HCT116 (cell line): ENCODE results near the gene SCP2. TPM values are rescaled to one million over a fixed set of nuclear protein-coding genes. Genes with fewer than 3 reads are reported as not detected.
A peak's percentile ranks its signal among the peaks of the same experiment; 100 is the strongest.

ENCODE experiments used
- ATAC-seq: fragments of 200-7000 bp; cut with Tn5 transposase; 2 replicates; pipeline ENCODE4 v1.9.1; 2020; ENCODE audit warnings: mild to moderate bottlenecking, moderate library complexity
- BruUV-seq: library from RNA; stranded (reverse); fragments of 400-500 nt; replicated peaks from 2 replicates; lab custom pipeline; 2021; lab: Mats Ljungman, UMichigan
- CTCF ChIA-PET: fragments of 300-600 bp; sonication (Branson Sonifier 250); formaldehyde crosslinking; loops from one replicate; lab custom pipeline; 2021; ENCODE audit warnings: antibody characterized with exemption; lab: Charles Lee
- POLR2A ChIA-PET: fragments of 300-600, 350-600 bp; sonication (Branson Sonifier 250); formaldehyde crosslinking; loops from one replicate; lab custom pipeline; 2021; ENCODE audit warnings: antibody characterized with exemption; lab: Charles Lee
- RAD21 ChIA-PET, 2 experiments: fragments of 300-600 bp; sonication (Branson Sonifier 250); formaldehyde crosslinking; loops; one replicate each; lab custom pipeline; 2023; ENCODE audit warnings: low total read pairs in 2 of 2; ENCODE audit not compliant: uncharacterized antibody in 2 of 2, unreplicated experiment in 2 of 2, low non-redundant PET in 1 of 2; lab: Charles Lee
- DNase-seq: peaks from one replicate; pipeline ENCODE4 v3.0.0-alpha.2; 2010; ENCODE audit warnings: low read depth, low spot score
- H2AFZ ChIP-seq: fragments of 200-600 bp; shearing (Covaris generic), sonication (generic); 2 replicates; pipeline ENCODE4 v1.6.1; 2017; ENCODE audit warnings: low read depth, mixed run types, mixed read lengths, antibody characterized with exemption, low read length; ENCODE audit not compliant: poor library complexity, severe bottlenecking
- H3K27ac ChIP-seq: 2 replicates; pipeline ENCODE4 v1.5.1; 2012; ENCODE audit warnings: low read depth, low read length
- H3K27me3 ChIP-seq: fragments of 200-600 bp; sonication (generic); 2 replicates; pipeline ENCODE4 v1.6.1; 2016; ENCODE audit warnings: mixed run types, low read length, mixed read lengths; ENCODE audit not compliant: insufficient read depth
- H3K36me3 ChIP-seq, 2 experiments: fragments of 200-500 bp in 1 of 2; fragments of 200-600 bp in 1 of 2; sonication (Bioruptor generic) in 1 of 2; sonication (generic) in 1 of 2; 2 replicates each; pipeline versions ENCODE4 v1.5.1 to v1.6.1; 2014 to 2016; ENCODE audit warnings: low read length in 2 of 2, inconsistent platforms in 1 of 2, mixed read lengths in 1 of 2, mixed run types in 1 of 2; ENCODE audit not compliant: insufficient read depth in 2 of 2, control insufficient read depth in 1 of 2
- H3K4me1 ChIP-seq, 2 experiments: fragments of 200-600 bp in 1 of 2; sonication (generic) in 1 of 2; 2 replicates each; pipeline versions ENCODE4 v1.5.1 to v1.6.1; 2012 to 2017; ENCODE audit warnings: low read length in 2 of 2, inconsistent platforms in 1 of 2, mild to moderate bottlenecking in 1 of 2, mixed read lengths in 1 of 2, mixed run types in 1 of 2, moderate library complexity in 1 of 2; ENCODE audit not compliant: insufficient read depth in 2 of 2, control insufficient read depth in 1 of 2
- H3K4me2 ChIP-seq: fragments of 200-600 bp; sonication (generic); 2 replicates; pipeline ENCODE4 v1.6.1; 2017; ENCODE audit warnings: mixed run types, low read length, mixed read lengths
- H3K4me3 ChIP-seq, 2 experiments: fragments of 200-600 bp in 1 of 2; sonication (generic) in 1 of 2; replicated peaks in 1 of 2; 2 replicates each; pipeline ENCODE4 v1.5.1; 2011 to 2016; ENCODE audit warnings: low read length in 2 of 2, control low read depth in 1 of 2, low read depth in 1 of 2, mild to moderate bottlenecking in 1 of 2, mixed read lengths in 1 of 2, mixed run types in 1 of 2
- H3K79me2 ChIP-seq: fragments of 200-600 bp; sonication (generic); 2 replicates; pipeline ENCODE4 v1.6.1; 2017; ENCODE audit warnings: mild to moderate bottlenecking, mixed run types, low read length, moderate library complexity, mixed read lengths; ENCODE audit not compliant: insufficient read depth
- H3K9ac ChIP-seq: fragments of 200-600 bp; sonication (generic); 2 replicates; pipeline ENCODE4 v1.6.1; 2016; ENCODE audit warnings: low read length, mixed read lengths
- H3K9me2 ChIP-seq: fragments of 200-600 bp; sonication (generic), shearing (Covaris generic); 2 replicates; pipeline ENCODE4 v1.6.1; 2017; ENCODE audit warnings: mixed run types, mild to moderate bottlenecking, moderate library complexity; ENCODE audit not compliant: insufficient read depth
- H3K9me3 ChIP-seq, 2 experiments: fragments of 200-500 bp in 1 of 2; fragments of 200-600 bp in 1 of 2; sonication (Bioruptor generic) in 1 of 2; sonication (generic) in 1 of 2; 2 replicates each; pipeline ENCODE4 v1.6.1; 2014 to 2017; ENCODE audit warnings: low read length in 2 of 2, mixed read lengths in 2 of 2, inconsistent platforms in 1 of 2, low read depth in 1 of 2, mild to moderate bottlenecking in 1 of 2, mixed run types in 1 of 2, moderate library complexity in 1 of 2; ENCODE audit not compliant: control insufficient read depth in 1 of 2, insufficient read depth in 1 of 2
- H4K20me1 ChIP-seq: fragments of 200-600 bp; sonication (generic), shearing (Covaris generic); 2 replicates; pipeline ENCODE4 v1.6.1; 2017; ENCODE audit warnings: mixed run types, mild to moderate bottlenecking, moderate library complexity; ENCODE audit not compliant: insufficient read depth
- CBX3 ChIP-seq: IDR thresholded peaks from 2 replicates; pipeline ENCODE4 v1.6.1; 2012; ENCODE audit warnings: low read depth
- EZH2 ChIP-seq: fragments of 200-600 bp; sonication (generic); IDR thresholded peaks from 2 replicates; pipeline ENCODE4 v1.6.1; 2017; ENCODE audit warnings: antibody characterized with exemption, mixed run types
- JUND ChIP-seq: IDR thresholded peaks from 2 replicates; pipeline ENCODE4 v1.6.1; 2012
- POLR2A ChIP-seq: IDR thresholded peaks from 2 replicates; pipeline ENCODE4 v1.7.0; 2011; ENCODE audit warnings: borderline replicate concordance; ENCODE audit not compliant: insufficient read depth, insufficient read length; ENCODE audit errors: extremely low read depth
- RAD21 ChIP-seq: IDR thresholded peaks from 2 replicates; pipeline ENCODE4 v1.6.1; 2012; ENCODE audit warnings: low read depth, mild to moderate bottlenecking
- TCF7L2 ChIP-seq: IDR thresholded peaks from 2 replicates; pipeline ENCODE4 v1.7.0; 2011; ENCODE audit warnings: borderline replicate concordance, inconsistent platforms; ENCODE audit not compliant: insufficient read depth, insufficient read length; ENCODE audit errors: extremely low read depth
- intact Hi-C: fragments of 100-400 bp; cut with micrococcal nuclease; formaldehyde crosslinking; loops from 2 replicates; pipeline ENCODE4 v1.10.0; 2022
- total RNA-seq: library from RNA; stranded (reverse); gene quantifications from one replicate; pipeline ENCODE4 v1.2.1, GENCODE V29; 2021; ENCODE audit not compliant: unreplicated experiment
- TF ChIP-seq, protein P1 (sequence below): IDR thresholded peaks from 2 replicates; pipeline ENCODE4 v1.6.1; 2011; ENCODE audit warnings: mild to moderate bottlenecking, low read length, moderate library complexity; ENCODE audit not compliant: insufficient replicate concordance; ENCODE audit errors: extremely low read depth

The SCP2 gene
- total RNA-seq, 1 experiment from 2014 or later, result 62.0 TPM

- ChIA-PET RAD21 (no interaction called here), POLR2A (no interaction called here), CTCF (no interaction called here)
- Histone ChIP-seq H3K27ac (peak overlapping the region; percentile 3; the same call in 1 of the 2 replicates), H3K36me3 (no peaks in the 10 kb centered on the region), H3K9me2 (no peaks in the 10 kb centered on the region), H3K79me2 (no peaks in the 10 kb centered on the region), H3K4me1 (peaks cover 4 to 12% of the 10 kb centered on the region in 2 experiments; a peak in 1 of 4 replicates), H3K4me3 (no peak overlapping the region), H3K9me3 (no peaks in the 10 kb centered on the region), H4K20me1 (no peaks in the 10 kb centered on the region), H3K9ac (no peak overlapping the region), H2AFZ (no peak overlapping the region), H3K27me3 (no peaks in the 10 kb centered on the region), H3K4me2 (peak overlapping the region; percentile 25)
- no peak for ATAC-seq
- intact Hi-C loops, result no loop called here
- no TSS peak for BruUV-seq
- DNase-seq, result no peak
- no peak for TF ChIP-seq RAD21
- TF ChIP-seq, protein P1, sequence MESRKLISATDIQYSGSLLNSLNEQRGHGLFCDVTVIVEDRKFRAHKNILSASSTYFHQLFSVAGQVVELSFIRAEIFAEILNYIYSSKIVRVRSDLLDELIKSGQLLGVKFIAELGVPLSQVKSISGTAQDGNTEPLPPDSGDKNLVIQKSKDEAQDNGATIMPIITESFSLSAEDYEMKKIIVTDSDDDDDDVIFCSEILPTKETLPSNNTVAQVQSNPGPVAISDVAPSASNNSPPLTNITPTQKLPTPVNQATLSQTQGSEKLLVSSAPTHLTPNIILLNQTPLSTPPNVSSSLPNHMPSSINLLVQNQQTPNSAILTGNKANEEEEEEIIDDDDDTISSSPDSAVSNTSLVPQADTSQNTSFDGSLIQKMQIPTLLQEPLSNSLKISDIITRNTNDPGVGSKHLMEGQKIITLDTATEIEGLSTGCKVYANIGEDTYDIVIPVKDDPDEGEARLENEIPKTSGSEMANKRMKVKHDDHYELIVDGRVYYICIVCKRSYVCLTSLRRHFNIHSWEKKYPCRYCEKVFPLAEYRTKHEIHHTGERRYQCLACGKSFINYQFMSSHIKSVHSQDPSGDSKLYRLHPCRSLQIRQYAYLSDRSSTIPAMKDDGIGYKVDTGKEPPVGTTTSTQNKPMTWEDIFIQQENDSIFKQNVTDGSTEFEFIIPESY, result no peak
Measured at GRCh38 chr1:53047737-53048736, 121.0 kb downstream of the SCP2 start.

GRCh38 chr1:53048960-53049573, 122.0 kb downstream of the SCP2 start:
- H3K9me2 ChIP-seq, result no peaks in the 10 kb centered on the region
- H3K4me1 ChIP-seq, result peaks cover 4 to 12% of the 10 kb centered on the region in 2 experiments; a peak in 1 of 4 replicates
- no TSS peak for BruUV-seq
- no peak overlapping the region for H2AFZ ChIP-seq
- no peak overlapping the region for H3K27ac ChIP-seq
- POLR2A ChIA-PET, result no interaction called here
- CTCF ChIA-PET, result no interaction called here
- no peaks in the 10 kb centered on the region for H4K20me1 ChIP-seq
- ATAC-seq (no peak), DNase-seq (no peak)
- no peak overlapping the region for H3K4me2 ChIP-seq
- no peaks in the 10 kb centered on the region for H3K36me3 ChIP-seq
- H3K27me3 ChIP-seq, result no peaks in the 10 kb centered on the region
- intact Hi-C loops, result no loop called here
- no peak overlapping the region for H3K4me3 ChIP-seq
- TF ChIP-seq JUND, result no peak
- no peak for TF ChIP-seq CBX3
- no peak for TF ChIP-seq POLR2A
- no peak for TF ChIP-seq EZH2
- TF ChIP-seq TCF7L2, result no peak
- H3K9me3 ChIP-seq, result no peaks in the 10 kb centered on the region
- RAD21 ChIA-PET, result no interaction called here
- H3K79me2 ChIP-seq, result no peaks in the 10 kb centered on the region
- H3K9ac ChIP-seq, result no peak overlapping the region
